HUES64 (cell line): ENCODE measurements around the gene UBXN10.
"Not testable (repeated sequence)": the region's sequence is repeated elsewhere in the genome, so short reads cannot be mapped to it uniquely, and the experiment has no call there.

ENCODE experiments used
- H3K27ac ChIP-seq: 2 replicates; pipeline ENCODE4 v1.7.0; 2013; ENCODE audit warnings: low read depth, low read length, inconsistent platforms
- H3K27me3 ChIP-seq: 2 replicates; pipeline ENCODE4 v1.6.1; 2013; ENCODE audit warnings: mild to moderate bottlenecking, low read length; ENCODE audit not compliant: insufficient read depth
- H3K36me3 ChIP-seq: 2 replicates; pipeline ENCODE4 v1.6.1; 2013; ENCODE audit warnings: mild to moderate bottlenecking, low read length; ENCODE audit not compliant: insufficient read depth
- H3K4me1 ChIP-seq: 2 replicates; pipeline ENCODE4 v1.6.1; 2013; ENCODE audit warnings: mild to moderate bottlenecking, low read length, moderate library complexity; ENCODE audit not compliant: insufficient read depth
- H3K4me3 ChIP-seq: 2 replicates; pipeline ENCODE4 v1.5.1; 2013; ENCODE audit warnings: mild to moderate bottlenecking, low read length, moderate library complexity
- H3K9ac ChIP-seq: 2 replicates; pipeline ENCODE4 v1.6.1; 2013; ENCODE audit warnings: mild to moderate bottlenecking, low read depth, low read length
- H3K9me3 ChIP-seq: 2 replicates; pipeline ENCODE4 v1.6.1; 2013; ENCODE audit warnings: low read depth, low read length; ENCODE audit not compliant: insufficient read depth
- WGBS: fragments of 150-250, 120-280 bp; methylation state at CpG from one replicate; pipeline ENCODE4 v1.1.7; 2013; ENCODE audit warnings: missing lambda C conversion rate; 5-methylcytosine and 5-hydroxymethylcytosine counted together

Gene UBXN10

GRCh38 chr1:20229171-20229570, 43.3 kb downstream of the UBXN10 start:
- Histone ChIP-seq H3K36me3 (no peaks in the 10 kb centered on the region), H3K4me1 (0 out of 2 replicates have a peak, but pooled peaks cover under 1% of the 10 kb centered on the region), H3K9ac (no peak overlapping the region), H3K27me3 (peaks cover 12% of the 10 kb centered on the region; the same call in 1 of the 2 replicates), H3K9me3 (no peaks in the 10 kb centered on the region), H3K4me3 (no peak overlapping the region), H3K27ac (no peak overlapping the region)
- 76% methylated on average over 2 of the region's 2 CpGs for WGBS

GRCh38 chr1:20232564-20232963, 46.7 kb downstream of the UBXN10 start:
- not testable (repeated sequence) for H3K9me3 ChIP-seq, H3K9ac ChIP-seq, H3K4me1 ChIP-seq, H3K27ac ChIP-seq, H3K4me3 ChIP-seq, H3K36me3 ChIP-seq, H3K27me3 ChIP-seq
- 81% methylated on average over 7 of the region's 7 CpGs for WGBS

GRCh38 chr1:20233394-20233793, 47.5 kb downstream of the UBXN10 start:
- Histone ChIP-seq H3K9me3 (no peaks in the 10 kb centered on the region), H3K9ac (no peak overlapping the region), H3K4me3 (no peak overlapping the region), H3K27ac (no peak overlapping the region), H3K4me1 (no peaks in the 10 kb centered on the region), H3K36me3 (no peaks in the 10 kb centered on the region), H3K27me3 (no peaks in the 10 kb centered on the region)
- 29% methylated on average over 2 of the region's 3 CpGs for WGBS

DNA sequence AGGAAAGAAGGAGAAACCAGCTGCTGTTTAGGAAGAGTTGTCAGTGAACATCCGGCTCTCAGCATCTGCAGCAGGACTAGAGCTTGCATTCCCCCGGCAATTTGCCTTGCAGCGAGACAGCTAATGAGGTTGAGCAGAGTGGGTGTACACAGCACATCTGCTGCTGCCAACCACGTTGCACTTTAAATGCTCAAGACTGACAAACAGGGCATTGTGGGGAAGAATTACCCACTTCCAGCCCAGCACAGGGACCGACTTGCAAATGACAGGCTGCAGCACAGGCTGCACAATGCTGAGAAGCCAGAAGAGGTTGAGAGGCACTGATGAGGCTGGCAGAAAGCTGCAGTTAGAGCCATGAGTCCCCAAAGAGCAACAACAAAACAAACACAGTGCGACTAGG, 48.0 kb downstream of the UBXN10 start:
- H3K27ac ChIP-seq, result no peak overlapping the region
- H3K36me3 ChIP-seq, result no peaks in the 10 kb centered on the region
- H3K4me3 ChIP-seq, result no peak overlapping the region
- 77% methylated on average over 6 of the region's 6 CpGs for WGBS
- no peaks in the 10 kb centered on the region for H3K4me1 ChIP-seq
- no peaks in the 10 kb centered on the region for H3K27me3 ChIP-seq
- no peaks in the 10 kb centered on the region for H3K9me3 ChIP-seq
- H3K9ac ChIP-seq, result no peak overlapping the region

GRCh38 chr1:20234788-20235535, 49.1 kb downstream of the UBXN10 start:
- no peaks in the 10 kb centered on the region for H3K36me3 ChIP-seq
- H3K9ac ChIP-seq, result no peak overlapping the region
- 88% methylated on average over 6 of the region's 6 CpGs for WGBS
- no peaks in the 10 kb centered on the region for H3K27me3 ChIP-seq
- H3K9me3 ChIP-seq, result no peaks in the 10 kb centered on the region
- H3K4me1 ChIP-seq, result no peaks in the 10 kb centered on the region
- no peak overlapping the region for H3K4me3 ChIP-seq
- H3K27ac ChIP-seq, result no peak overlapping the region

DNA sequence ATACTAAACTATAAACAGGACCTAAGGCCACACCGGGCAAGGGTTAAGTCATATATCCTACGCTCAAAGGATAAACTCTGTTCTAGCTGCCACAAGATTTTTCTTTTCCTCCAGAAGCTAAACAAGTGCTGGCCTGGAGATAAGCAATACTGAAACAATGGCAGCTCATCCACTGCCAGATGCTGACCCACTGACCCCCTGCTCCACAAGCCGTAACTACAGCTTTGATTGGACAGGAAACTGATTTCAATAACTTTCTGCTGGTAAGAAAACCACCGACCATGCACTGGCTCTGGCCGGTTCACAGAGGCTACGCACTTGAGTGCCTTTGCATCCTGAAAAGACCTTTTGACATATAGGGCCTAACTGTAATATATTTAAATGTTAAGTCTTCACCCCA, 51.8 kb downstream of the UBXN10 start:
- Histone ChIP-seq H3K27me3 (0 out of 2 replicates have a peak, but pooled peaks cover 5% of the 10 kb centered on the region), H3K36me3 (no peaks in the 10 kb centered on the region), H3K9me3 (no peaks in the 10 kb centered on the region), H3K4me1 (no peaks in the 10 kb centered on the region), H3K9ac (no peak overlapping the region), H3K4me3 (no peak overlapping the region), H3K27ac (no peak overlapping the region)
- 90% methylated on average over 6 of the region's 6 CpGs for WGBS

GRCh38 chr1:20240012-20240411, 54.1 kb downstream of the UBXN10 start:
- Histone ChIP-seq H3K9ac (no peak overlapping the region), H3K36me3 (no peaks in the 10 kb centered on the region), H3K4me1 (no peaks in the 10 kb centered on the region), H3K27me3 (0 out of 2 replicates have a peak, but pooled peaks cover 5% of the 10 kb centered on the region), H3K9me3 (no peaks in the 10 kb centered on the region), H3K27ac (no peak overlapping the region), H3K4me3 (no peak overlapping the region)
- WGBS, result 84% methylated on average over 2 of the region's 2 CpGs

- H3K27me3 ChIP-seq, result 0 out of 2 replicates have a peak, but pooled peaks cover 5% of the 10 kb centered on the region
- H3K9ac ChIP-seq, result no peak overlapping the region
These were observed 57.1 kb downstream of the UBXN10 start for GRCh38 chr1:20242890-20243479.

More at GRCh38 chr1:20242890-20243479, 57.1 kb downstream of the UBXN10 start:
- Histone ChIP-seq H3K4me1 (peaks cover 6% of the 10 kb centered on the region; the same call in 1 of the 2 replicates), H3K36me3 (no peaks in the 10 kb centered on the region), H3K4me3 (no peak overlapping the region), H3K27ac (no peak overlapping the region), H3K9me3 (no peaks in the 10 kb centered on the region)
- 94% methylated on average over 37 of the region's 37 CpGs for WGBS
